Neural progenitor cell (in vitro differentiated cells): ENCODE results near the gene NCBP2L.

Source experiments
- EZH2 ChIP-seq: fragments of 200-600 bp; sonication (generic); IDR thresholded peaks from 2 replicates; pipeline ENCODE4 v1.6.1; 2017; ENCODE audit warnings: antibody characterized with exemption, mild to moderate bottlenecking, moderate library complexity
- TF ChIP-seq, protein P1 (sequence below): fragments of 200-600 bp; sonication (generic); IDR thresholded peaks from 2 replicates; pipeline ENCODE4 v1.5.1; 2017; ENCODE audit warnings: antibody characterized with exemption, mild to moderate bottlenecking

DNA sequence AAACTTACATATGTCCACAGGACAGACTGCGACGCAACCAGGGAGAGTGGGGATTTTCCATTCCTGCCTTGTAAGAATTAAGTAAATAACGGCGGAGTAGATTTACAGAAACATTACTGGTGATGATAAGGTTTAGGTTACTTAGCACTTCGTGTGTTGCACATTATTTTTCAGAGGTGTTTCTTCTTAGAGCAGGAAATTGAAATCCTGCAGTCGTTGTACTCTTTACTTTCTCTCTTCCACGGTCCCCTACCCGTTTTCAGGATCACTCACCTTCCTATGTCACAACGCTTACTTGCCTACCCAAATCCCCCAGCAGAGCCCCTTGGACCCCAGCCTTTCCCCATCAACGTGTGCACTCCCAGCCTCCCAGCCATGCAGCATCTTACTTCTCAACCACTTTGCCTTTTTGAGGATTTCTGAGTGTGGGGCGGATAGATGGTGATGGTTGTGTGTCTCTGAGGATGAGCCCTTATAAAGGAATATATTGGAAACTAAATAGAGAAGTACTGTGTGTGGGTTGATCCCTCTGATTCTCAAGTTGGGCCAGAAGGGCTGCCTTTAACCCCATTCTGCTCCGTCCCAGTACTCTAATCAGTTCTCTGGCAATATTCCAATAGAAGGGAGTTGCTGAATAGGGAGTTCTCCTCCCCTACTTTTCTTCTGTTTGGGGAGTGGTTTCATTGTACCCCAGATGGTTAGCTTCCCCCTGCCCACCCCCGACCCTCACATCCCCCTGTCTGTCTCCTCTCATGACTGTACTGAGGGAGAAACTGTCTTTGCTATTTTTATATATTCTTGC lies 49.7 kb downstream of the NCBP2L start:
- TF ChIP-seq, protein P1, sequence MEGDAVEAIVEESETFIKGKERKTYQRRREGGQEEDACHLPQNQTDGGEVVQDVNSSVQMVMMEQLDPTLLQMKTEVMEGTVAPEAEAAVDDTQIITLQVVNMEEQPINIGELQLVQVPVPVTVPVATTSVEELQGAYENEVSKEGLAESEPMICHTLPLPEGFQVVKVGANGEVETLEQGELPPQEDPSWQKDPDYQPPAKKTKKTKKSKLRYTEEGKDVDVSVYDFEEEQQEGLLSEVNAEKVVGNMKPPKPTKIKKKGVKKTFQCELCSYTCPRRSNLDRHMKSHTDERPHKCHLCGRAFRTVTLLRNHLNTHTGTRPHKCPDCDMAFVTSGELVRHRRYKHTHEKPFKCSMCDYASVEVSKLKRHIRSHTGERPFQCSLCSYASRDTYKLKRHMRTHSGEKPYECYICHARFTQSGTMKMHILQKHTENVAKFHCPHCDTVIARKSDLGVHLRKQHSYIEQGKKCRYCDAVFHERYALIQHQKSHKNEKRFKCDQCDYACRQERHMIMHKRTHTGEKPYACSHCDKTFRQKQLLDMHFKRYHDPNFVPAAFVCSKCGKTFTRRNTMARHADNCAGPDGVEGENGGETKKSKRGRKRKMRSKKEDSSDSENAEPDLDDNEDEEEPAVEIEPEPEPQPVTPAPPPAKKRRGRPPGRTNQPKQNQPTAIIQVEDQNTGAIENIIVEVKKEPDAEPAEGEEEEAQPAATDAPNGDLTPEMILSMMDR = no peak
- TF ChIP-seq EZH2 = no peak
